MM.1S (cell line): Measurements from ENCODE around the gene INPP5F.

ENCODE experiments used
- EZH2 ChIP-seq: fragments of 300-600 bp; sonication (generic); optimal IDR thresholded peaks from 2 replicates; pipeline ENCODE3; 2017; ENCODE audit warnings: low read depth, mild to moderate bottlenecking, antibody characterized with exemption, low read length, mixed read lengths
- EZH2phosphoT487 ChIP-seq: fragments of 300-600 bp; sonication (generic); IDR thresholded peaks from 2 replicates; pipeline ENCODE4 v1.6.1; 2018; ENCODE audit warnings: antibody characterized with exemption, low read length
- TF ChIP-seq, protein P1 (sequence below): fragments of 300-600 bp; sonication (generic); IDR thresholded peaks from 2 replicates; pipeline ENCODE4 v1.5.1; 2016; ENCODE audit warnings: antibody characterized with exemption, low read length, mixed read lengths

- TF ChIP-seq, protein P1, sequence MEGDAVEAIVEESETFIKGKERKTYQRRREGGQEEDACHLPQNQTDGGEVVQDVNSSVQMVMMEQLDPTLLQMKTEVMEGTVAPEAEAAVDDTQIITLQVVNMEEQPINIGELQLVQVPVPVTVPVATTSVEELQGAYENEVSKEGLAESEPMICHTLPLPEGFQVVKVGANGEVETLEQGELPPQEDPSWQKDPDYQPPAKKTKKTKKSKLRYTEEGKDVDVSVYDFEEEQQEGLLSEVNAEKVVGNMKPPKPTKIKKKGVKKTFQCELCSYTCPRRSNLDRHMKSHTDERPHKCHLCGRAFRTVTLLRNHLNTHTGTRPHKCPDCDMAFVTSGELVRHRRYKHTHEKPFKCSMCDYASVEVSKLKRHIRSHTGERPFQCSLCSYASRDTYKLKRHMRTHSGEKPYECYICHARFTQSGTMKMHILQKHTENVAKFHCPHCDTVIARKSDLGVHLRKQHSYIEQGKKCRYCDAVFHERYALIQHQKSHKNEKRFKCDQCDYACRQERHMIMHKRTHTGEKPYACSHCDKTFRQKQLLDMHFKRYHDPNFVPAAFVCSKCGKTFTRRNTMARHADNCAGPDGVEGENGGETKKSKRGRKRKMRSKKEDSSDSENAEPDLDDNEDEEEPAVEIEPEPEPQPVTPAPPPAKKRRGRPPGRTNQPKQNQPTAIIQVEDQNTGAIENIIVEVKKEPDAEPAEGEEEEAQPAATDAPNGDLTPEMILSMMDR: no peak
- TF ChIP-seq EZH2 (no peak), EZH2phosphoT487 (no peak)
Observed at GRCh38 chr10:119754085-119754484, 28.2 kb downstream of the INPP5F start.
